GM12892 (cell line): ENCODE results near the gene RRP1B.

Experiments used
- POLR2A ChIP-seq: IDR thresholded peaks from 2 replicates; pipeline ENCODE4 v1.6.1; 2011; ENCODE audit warnings: low read depth, low read length, control low read depth
- POLR2AphosphoS5 ChIP-seq: IDR thresholded peaks from 2 replicates; pipeline ENCODE4 v1.6.1; 2011; ENCODE audit warnings: low read depth, low read length, control low read depth
- TAF1 ChIP-seq: IDR thresholded peaks from 2 replicates; pipeline ENCODE4 v1.6.1; 2011; ENCODE audit warnings: low read depth, mild to moderate bottlenecking, control low read depth, low read length, borderline replicate concordance

GRCh38 chr21:43644071-43644470 lies 15.3 kb upstream of the RRP1B start:
- TF ChIP-seq POLR2A (no peak), POLR2AphosphoS5 (no peak), TAF1 (no peak)
